Adipocyte (in vitro differentiated cells): Measurements from ENCODE around the gene BMPR1B.
"Not testable (repeated sequence)": the region's sequence is repeated elsewhere in the genome, so short reads cannot be mapped to it uniquely, and the experiment has no call there.

ENCODE experiments used
- DNase-seq: peaks from one replicate; pipeline ENCODE4 v3.0.0-alpha.2; 2015; ENCODE audit warnings: low read depth
- H3K27me3 ChIP-seq: replicated peaks from 2 replicates; pipeline ENCODE4 v1.7.0; 2013; ENCODE audit warnings: mild to moderate bottlenecking, low read length, moderate library complexity; ENCODE audit not compliant: control insufficient read depth, insufficient read depth
- H3K36me3 ChIP-seq: 2 replicates; pipeline ENCODE4 v1.7.0; 2013; ENCODE audit warnings: low read length, mild to moderate bottlenecking, moderate library complexity; ENCODE audit not compliant: control insufficient read depth, insufficient read depth, severe bottlenecking
- H3K4me1 ChIP-seq: 2 replicates; pipeline ENCODE4 v1.7.0; 2013; ENCODE audit warnings: mild to moderate bottlenecking, low read length, moderate library complexity; ENCODE audit not compliant: control insufficient read depth, insufficient read depth
- H3K4me3 ChIP-seq: 2 replicates; pipeline ENCODE4 v1.7.0; 2013; ENCODE audit warnings: mild to moderate bottlenecking, low read length, moderate library complexity
- H3K9ac ChIP-seq: 2 replicates; pipeline ENCODE4 v1.7.0; 2013; ENCODE audit warnings: mild to moderate bottlenecking, low read length, moderate library complexity
- H3K9me3 ChIP-seq: 2 replicates; pipeline ENCODE4 v1.7.0; 2013; ENCODE audit warnings: mild to moderate bottlenecking, low read length, moderate library complexity; ENCODE audit not compliant: control insufficient read depth

Gene BMPR1B

GRCh38 chr4:94834501-94834900, 76.7 kb downstream of the BMPR1B start:
- Histone ChIP-seq H3K9me3 (no peaks in the 10 kb centered on the region), H3K9ac (no peak overlapping the region), H3K27me3 (no peaks in the 10 kb centered on the region), H3K36me3 (no peaks in the 10 kb centered on the region), H3K4me3 (no peak overlapping the region), H3K4me1 (no peaks in the 10 kb centered on the region)
- no peak for DNase-seq

- H3K9me3 ChIP-seq, H3K36me3 ChIP-seq, H3K27me3 ChIP-seq, DNase-seq, H3K4me3 ChIP-seq, H3K4me1 ChIP-seq, H3K9ac ChIP-seq: not testable (repeated sequence)
These were observed 83.6 kb downstream of the BMPR1B start for GRCh38 chr4:94841166-94841863.

GRCh38 chr4:94841864-94842221, 84.1 kb downstream of the BMPR1B start:
- Histone ChIP-seq H3K36me3 (no peaks in the 10 kb centered on the region), H3K9ac (no peak overlapping the region), H3K9me3 (peaks cover 5% of the 10 kb centered on the region), H3K4me3 (no peak overlapping the region), H3K27me3 (no peaks in the 10 kb centered on the region), H3K4me1 (no peaks in the 10 kb centered on the region)
- no peak for DNase-seq

GRCh38 chr4:94843216-94843615, 85.5 kb downstream of the BMPR1B start:
- no peaks in the 10 kb centered on the region for H3K4me1 ChIP-seq
- peaks cover 5% of the 10 kb centered on the region for H3K9me3 ChIP-seq
- H3K27me3 ChIP-seq = no peaks in the 10 kb centered on the region
- H3K9ac ChIP-seq = no peak overlapping the region
- no peaks in the 10 kb centered on the region for H3K36me3 ChIP-seq
- H3K4me3 ChIP-seq = no peak overlapping the region
- DNase-seq = no peak

- H3K4me3 ChIP-seq = no peak overlapping the region
- no peaks in the 10 kb centered on the region for H3K27me3 ChIP-seq
- H3K9me3 ChIP-seq = peaks cover 5% of the 10 kb centered on the region
- H3K4me1 ChIP-seq = peaks cover 9% of the 10 kb centered on the region
- no peak overlapping the region for H3K9ac ChIP-seq
- no peak for DNase-seq
- H3K36me3 ChIP-seq = no peaks in the 10 kb centered on the region
These were observed 90.6 kb downstream of the BMPR1B start for GRCh38 chr4:94848326-94848725.

- Histone ChIP-seq H3K9ac (no peak overlapping the region), H3K4me3 (no peak overlapping the region), H3K9me3 (peaks cover 5% of the 10 kb centered on the region), H3K36me3 (no peaks in the 10 kb centered on the region), H3K4me1 (peaks cover 9% of the 10 kb centered on the region), H3K27me3 (no peaks in the 10 kb centered on the region)
- no peak for DNase-seq
These were observed 92.1 kb downstream of the BMPR1B start for GRCh38 chr4:94849901-94850300.

GRCh38 chr4:94852616-94853015, 94.9 kb downstream of the BMPR1B start:
- Histone ChIP-seq H3K36me3 (no peaks in the 10 kb centered on the region), H3K27me3 (no peaks in the 10 kb centered on the region), H3K4me3 (peak overlapping the region; percentile 16), H3K9me3 (no peaks in the 10 kb centered on the region), H3K9ac (no peak overlapping the region), H3K4me1 (peaks cover 9% of the 10 kb centered on the region)
- peak; percentile 16 for DNase-seq

- Histone ChIP-seq H3K36me3 (no peaks in the 10 kb centered on the region), H3K4me1 (peaks cover 9% of the 10 kb centered on the region), H3K9ac (no peak overlapping the region), H3K27me3 (no peaks in the 10 kb centered on the region), H3K9me3 (no peaks in the 10 kb centered on the region), H3K4me3 (no peak overlapping the region)
- no peak for DNase-seq
These were observed 98.3 kb downstream of the BMPR1B start for GRCh38 chr4:94856030-94856429.

- Histone ChIP-seq H3K36me3 (no peaks in the 10 kb centered on the region), H3K9ac (no peak overlapping the region), H3K4me3 (no peak overlapping the region), H3K27me3 (no peaks in the 10 kb centered on the region), H3K9me3 (no peaks in the 10 kb centered on the region), H3K4me1 (no peaks in the 10 kb centered on the region)
- no peak for DNase-seq
These were observed 112.4 kb downstream of the BMPR1B start for GRCh38 chr4:94870146-94870545.

- Histone ChIP-seq H3K27me3 (no peaks in the 10 kb centered on the region), H3K36me3 (no peaks in the 10 kb centered on the region), H3K4me3 (no peak overlapping the region), H3K9ac (no peak overlapping the region), H3K4me1 (no peaks in the 10 kb centered on the region), H3K9me3 (no peaks in the 10 kb centered on the region)
- DNase-seq = peak; percentile 38
These were observed 114.0 kb downstream of the BMPR1B start for GRCh38 chr4:94871644-94872305.

GRCh38 chr4:94877973-94878372, 120.2 kb downstream of the BMPR1B start:
- Histone ChIP-seq H3K9me3 (no peaks in the 10 kb centered on the region), H3K4me3 (peak overlapping the region; percentile 51), H3K27me3 (no peaks in the 10 kb centered on the region), H3K36me3 (no peaks in the 10 kb centered on the region), H3K9ac (peak overlapping the region; percentile 47), H3K4me1 (peaks cover 14% of the 10 kb centered on the region)
- DNase-seq = peak; percentile 83

GRCh38 chr4:94880956-94881355, 123.2 kb downstream of the BMPR1B start:
- H3K27me3 ChIP-seq = no peaks in the 10 kb centered on the region
- no peaks in the 10 kb centered on the region for H3K9me3 ChIP-seq
- no peaks in the 10 kb centered on the region for H3K36me3 ChIP-seq
- no peak overlapping the region for H3K4me3 ChIP-seq
- H3K9ac ChIP-seq = no peak overlapping the region
- peak; percentile 29 for DNase-seq
- peaks cover 14% of the 10 kb centered on the region for H3K4me1 ChIP-seq
